HG02678 (cell line): ENCODE data around the gene ERMP1.
"Not testable (repeated sequence)": the region's sequence is repeated elsewhere in the genome, so short reads cannot be mapped to it uniquely, and the experiment has no call there.

Source experiments
- ATAC-seq: cut with Tn5 transposase; IDR thresholded peaks from one replicate; pipeline ENCODE4 v1.9.1; 2021; ENCODE audit warnings: mild to moderate bottlenecking, moderate library complexity; ENCODE audit not compliant: unreplicated experiment

Gene ERMP1

DNA sequence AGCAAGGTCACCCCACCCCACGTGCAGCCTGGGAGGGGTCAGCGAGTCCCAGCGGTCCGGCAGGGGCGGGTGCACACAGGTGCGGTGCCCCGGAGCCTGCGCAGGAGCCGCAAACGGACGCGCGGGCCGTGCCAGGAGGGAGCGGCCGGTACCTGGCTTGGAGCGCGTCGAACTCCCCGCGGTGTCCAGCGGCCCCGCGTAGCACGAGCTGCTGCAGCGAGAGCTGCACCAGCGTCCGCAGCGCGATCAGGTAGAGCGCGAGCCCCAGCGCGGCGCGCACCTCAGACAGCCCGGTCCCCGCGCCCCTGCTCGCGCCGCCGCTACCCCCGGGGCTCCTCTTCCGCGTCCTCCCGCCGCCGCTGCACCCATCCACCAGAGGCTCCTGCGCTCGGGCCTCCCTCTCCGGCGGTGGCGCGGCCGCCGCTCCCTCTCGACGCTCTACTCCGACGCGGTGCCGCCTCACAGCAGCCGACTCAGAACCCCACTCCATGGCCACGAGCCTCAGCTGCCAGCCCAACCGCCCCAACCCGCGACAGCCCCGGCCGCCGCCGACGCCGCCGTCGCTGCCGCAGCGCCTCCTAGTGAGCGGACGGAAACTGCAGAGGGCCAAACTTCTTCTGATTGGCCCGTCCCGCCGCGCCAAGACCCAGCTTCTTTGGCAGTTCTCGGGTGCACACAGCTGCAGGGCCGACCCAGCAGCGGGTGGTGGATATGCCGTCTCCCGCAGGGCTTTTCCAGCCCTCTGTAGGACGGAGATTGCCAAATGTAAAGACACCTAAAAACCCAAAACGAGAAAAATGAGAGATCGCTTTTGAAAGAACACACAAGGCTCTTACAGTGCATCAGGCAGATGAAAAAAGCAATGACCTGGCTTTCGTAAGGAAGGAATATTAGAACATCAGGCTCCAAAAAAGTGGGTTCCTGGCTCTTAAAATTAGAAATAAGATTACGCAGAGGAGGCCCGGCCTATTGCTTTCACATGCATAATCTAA is at the start of gene ERMP1:
ERMP1 (minus strand) TSS at position 580 of the 992 bp plus-strand sequence; CDS start at position 490, 90 bp downstream.
- ATAC-seq, result peak; percentile 80

GRCh38 chr9:5882244-5883012 is 49.5 kb upstream of the ERMP1 start:
- ATAC-seq, result not testable (repeated sequence)

- no peak for ATAC-seq
These were observed 46.7 kb upstream of the ERMP1 start for GRCh38 chr9:5879419-5880181.

DNA sequence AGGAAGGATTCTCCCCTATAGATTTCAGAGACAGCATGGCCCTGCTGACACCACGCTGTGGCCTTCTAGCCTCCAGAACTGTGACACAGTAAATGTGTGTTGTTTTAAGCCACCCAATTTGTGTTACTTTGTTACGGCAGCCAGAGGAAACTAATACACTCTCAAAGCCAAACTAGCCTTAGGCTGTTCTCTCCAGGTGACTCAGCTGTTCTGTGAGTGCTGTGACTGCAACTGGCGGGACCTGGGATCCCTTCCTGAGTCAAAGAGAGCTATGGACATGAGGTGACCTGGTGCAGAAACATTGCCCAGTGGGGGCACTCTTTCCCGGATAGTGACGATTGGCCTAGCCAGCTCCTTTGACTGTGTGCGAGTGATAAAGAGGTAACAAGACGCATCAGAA is 43.8 kb upstream of the ERMP1 start:
- ATAC-seq, result no peak

DNA sequence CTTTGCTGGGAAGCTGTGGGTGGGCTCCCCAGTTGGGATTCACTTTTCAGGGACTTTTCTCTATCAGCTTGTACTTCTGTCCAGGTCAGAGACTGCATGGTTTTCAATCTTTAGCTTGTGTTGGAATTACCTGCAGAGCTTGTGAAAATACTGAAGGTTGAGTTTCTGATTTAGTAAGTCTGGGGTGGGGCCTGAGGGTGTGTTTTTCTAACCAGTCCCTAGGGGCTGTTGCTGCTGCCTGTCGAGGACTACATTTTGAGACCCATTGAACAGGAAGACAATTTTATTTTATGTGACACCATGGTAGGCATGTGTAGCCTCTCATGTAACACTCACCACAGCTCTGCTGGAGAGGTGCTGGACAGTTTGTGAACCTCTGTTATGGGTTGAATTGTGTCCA is 43.1 kb upstream of the ERMP1 start:
- peak; percentile 53 for ATAC-seq

GRCh38 chr9:5874048-5874447 is 41.1 kb upstream of the ERMP1 start:
- no peak for ATAC-seq

DNA sequence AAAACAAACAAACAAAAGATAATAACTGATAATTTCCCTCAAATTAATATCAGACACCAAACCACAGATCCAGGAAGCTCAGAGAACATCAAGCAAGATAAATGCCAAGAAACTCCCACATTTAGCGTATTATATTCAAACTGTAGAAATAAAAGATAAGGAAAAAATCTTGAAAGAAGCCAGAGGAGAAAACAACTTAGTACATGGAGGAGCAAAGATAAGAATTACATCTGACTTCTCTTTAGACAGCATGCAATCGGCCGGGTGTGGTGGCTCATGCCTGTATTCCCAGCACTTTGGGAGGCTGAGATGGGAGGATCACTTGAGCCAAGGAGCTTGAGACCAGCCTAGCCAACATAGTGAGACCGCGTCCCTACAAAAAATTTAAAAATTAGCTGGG is 40.5 kb upstream of the ERMP1 start:
- ATAC-seq, result no peak

- ATAC-seq, result no peak
These were observed 39.6 kb upstream of the ERMP1 start for GRCh38 chr9:5872511-5872910.

- no peak for ATAC-seq
These were observed 38.9 kb upstream of the ERMP1 start for GRCh38 chr9:5871785-5872184.

- ATAC-seq, result no peak
These were observed 37.8 kb upstream of the ERMP1 start for GRCh38 chr9:5870691-5871090.

DNA sequence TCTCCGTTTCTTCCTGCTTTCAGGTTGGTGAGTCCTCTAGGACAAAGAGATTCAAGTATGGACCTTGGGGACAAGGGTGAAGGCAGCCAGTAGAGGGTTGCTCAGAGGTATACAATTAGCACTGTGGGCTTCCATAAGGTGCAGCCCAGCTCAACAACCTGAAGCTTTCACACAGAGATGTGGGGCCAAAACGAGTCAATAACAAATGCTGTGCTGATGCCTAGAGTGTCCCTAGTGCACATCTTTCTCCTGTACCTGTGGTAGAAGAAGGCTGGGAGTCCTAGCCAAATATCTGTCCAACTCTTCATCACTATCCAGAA is 37.1 kb upstream of the ERMP1 start:
- ATAC-seq, result no peak

DNA sequence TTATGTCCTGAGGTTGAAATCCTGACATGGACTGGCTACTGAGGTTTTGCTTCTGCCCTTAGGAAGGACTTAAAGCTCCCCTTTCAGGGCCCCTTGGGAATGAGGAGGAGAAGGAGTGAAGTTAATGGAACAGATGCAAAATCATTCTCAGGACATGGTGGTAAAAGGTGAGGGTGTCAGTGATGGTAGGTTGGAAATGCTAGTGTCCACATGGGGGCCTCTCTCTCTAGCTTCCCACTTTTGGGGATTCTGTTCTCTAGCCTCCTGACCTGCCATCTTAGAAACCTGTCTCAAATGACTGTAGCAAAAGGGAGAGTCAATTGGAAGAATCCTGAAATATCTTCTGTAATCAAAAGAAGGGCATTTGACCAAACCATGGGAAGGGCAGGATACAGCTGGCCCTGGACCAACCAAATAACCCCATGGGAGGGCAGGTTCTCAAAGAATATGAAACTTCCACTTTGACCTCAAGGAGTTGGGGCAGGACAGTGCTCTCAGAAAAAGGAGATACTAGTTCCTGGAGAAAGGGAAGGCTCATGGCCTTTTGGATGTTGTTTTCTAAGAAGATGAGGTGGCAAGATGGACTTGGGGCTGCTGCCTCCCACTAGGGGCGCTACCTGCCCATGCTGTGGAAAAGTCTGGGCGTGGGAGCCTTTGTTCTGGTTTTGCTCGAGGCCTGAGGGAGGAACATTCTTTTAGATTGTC is 36.5 kb upstream of the ERMP1 start:
- ATAC-seq, result no peak

DNA sequence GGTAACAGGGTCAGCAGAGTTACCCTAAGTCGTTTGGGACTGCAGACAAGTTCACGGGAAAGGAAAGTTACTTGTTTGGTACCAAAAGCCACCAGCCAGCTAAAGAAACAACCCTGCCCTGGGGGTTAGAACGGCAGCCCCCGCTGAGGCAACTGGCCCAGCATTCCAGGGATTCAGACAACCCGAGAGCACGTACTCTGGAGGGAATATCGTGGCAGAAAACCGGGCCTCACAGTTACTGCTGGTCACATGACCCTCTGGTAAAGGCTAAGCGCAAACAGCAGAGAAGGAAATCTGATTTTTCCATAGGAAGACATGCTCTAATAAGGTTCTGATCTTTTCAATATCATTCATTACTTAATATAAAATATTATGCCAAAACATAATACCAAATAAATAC is 35.3 kb upstream of the ERMP1 start:
- no peak for ATAC-seq

- ATAC-seq, result no peak
These were observed 33.8 kb upstream of the ERMP1 start for GRCh38 chr9:5866685-5867084.

DNA sequence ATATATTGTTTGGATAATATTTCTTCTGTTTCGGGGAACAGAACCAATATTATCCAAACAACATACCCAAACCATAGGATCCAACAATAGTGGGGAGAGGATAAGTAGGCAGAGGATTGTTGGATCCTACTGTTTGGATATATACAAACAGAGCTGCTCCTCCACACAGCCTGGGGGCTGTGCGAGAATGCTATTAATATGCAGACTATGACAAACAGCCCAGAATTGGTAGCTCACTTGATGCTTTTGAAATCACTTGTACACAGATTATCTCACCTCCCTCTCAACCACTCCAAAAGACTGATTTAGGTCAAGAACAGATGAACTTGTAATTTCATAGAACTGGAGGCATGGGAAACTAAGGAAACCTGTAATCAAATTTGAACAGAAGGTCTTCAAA is 33.4 kb upstream of the ERMP1 start:
- no peak for ATAC-seq

DNA sequence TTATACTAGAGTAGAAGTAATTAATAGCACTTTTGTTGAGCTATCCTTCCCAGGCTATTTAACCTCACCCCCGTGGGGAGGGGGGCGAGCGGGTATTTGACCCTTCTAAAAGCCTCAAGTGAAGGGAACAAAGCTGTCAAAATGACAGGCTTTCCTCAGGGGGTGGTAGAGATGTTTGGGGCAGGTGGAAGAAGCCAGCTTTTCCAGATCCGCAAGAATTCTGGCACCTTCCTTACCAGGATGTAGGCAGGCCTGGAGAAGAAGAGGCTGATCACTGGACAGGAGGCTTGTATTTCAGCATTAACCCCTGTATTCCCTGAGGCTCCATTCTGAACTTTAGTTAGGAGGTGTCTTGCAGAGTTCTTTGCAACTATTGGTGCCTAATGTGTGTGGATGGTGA is 31.5 kb upstream of the ERMP1 start:
- no peak for ATAC-seq

DNA sequence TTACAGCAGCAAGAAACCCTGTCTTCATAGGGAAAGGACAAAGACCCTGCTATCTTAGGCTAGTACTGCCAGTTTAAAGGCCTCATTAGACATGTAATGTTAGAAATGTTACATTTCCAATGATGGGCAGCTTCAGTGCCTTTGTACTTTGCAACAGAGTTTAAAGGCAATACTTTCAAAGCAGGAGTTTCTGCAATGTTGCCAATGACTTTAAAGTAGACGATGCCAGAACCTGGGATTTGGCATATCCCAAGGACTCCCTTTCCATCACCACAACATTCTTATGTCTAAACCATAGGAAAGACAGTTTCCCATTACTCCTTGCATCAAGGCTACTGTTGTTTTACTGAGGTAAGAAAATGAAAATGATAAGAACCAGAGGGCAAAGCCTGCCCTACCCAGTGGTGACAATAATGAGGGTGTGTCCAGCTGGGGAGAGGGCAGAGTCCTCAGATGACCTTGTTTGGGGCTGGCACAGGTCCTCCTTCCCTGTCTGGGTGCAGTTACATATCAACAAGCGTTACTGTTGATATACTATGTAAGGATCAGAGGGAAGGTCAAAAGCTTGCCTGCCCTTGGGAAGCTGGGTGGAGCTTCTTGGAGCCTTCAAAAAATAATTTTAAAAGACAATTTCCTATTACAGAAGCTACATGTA is 30.3 kb upstream of the ERMP1 start:
- ATAC-seq, result no peak

- ATAC-seq, result no peak
These were observed 25.9 kb upstream of the ERMP1 start for GRCh38 chr9:5858833-5859232.

DNA sequence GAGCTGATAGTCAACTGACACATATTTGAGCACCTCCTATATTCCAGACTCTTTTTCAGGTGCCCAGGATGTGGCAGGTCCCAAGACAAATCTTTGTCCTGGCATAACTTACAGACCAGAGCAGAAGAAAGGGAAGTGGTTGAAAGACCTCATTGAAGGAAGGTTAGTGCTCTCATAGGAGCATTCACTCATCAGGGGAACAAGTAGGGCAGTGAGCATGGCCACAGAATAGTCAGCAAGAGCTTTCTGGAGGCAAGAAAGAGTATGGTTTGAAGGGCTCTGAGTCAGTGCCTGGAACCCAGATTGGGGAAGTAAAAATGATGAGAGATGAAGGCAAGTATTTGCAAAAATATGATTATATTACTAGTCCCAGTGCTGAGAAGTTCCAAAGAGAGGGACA is 25.0 kb upstream of the ERMP1 start:
- no peak for ATAC-seq
